Mucosa of gallbladder (tissue), 1 donor: Measurements from ENCODE around the gene TPX2. TPM values are rescaled to one million over a fixed set of nuclear protein-coding genes. Genes with fewer than 3 reads are reported as not detected.

Source experiments
- DNase-seq: peaks from one replicate; pipeline ENCODE4 v3.0.0-alpha.2; 2020; ENCODE audit warnings: low spot score
- total RNA-seq: library from RNA; stranded (reverse); gene quantifications from one replicate; pipeline ENCODE4 v1.2.1, GENCODE V29; 2021
- donor health status: DM: no; HTN: no; CAD: no.

The TPX2 gene
- total RNA-seq, 1 donor from 2014 or later, result 2.6 TPM

GRCh38 chr20:31705598-31706597 lies 33.2 kb upstream of the TPX2 start:
- no peak for DNase-seq

- no peak for DNase-seq
Measured at GRCh38 chr20:31706607-31707257, 32.4 kb upstream of the TPX2 start.

GRCh38 chr20:31707258-31707615 lies 31.9 kb upstream of the TPX2 start:
- no peak for DNase-seq

- DNase-seq, result peak; percentile 48
Measured at GRCh38 chr20:31707994-31708735, 30.9 kb upstream of the TPX2 start.

GRCh38 chr20:31708736-31709534 lies 30.2 kb upstream of the TPX2 start:
- DNase-seq, result no peak

- DNase-seq, result no peak
Measured at GRCh38 chr20:31709939-31710338, 29.2 kb upstream of the TPX2 start.

GRCh38 chr20:31710423-31711108 lies 28.5 kb upstream of the TPX2 start:
- no peak for DNase-seq

- no peak for DNase-seq
Measured at GRCh38 chr20:31711179-31712111, 27.6 kb upstream of the TPX2 start.

- DNase-seq, result peak; percentile 45
Measured at GRCh38 chr20:31712112-31712553, 27.0 kb upstream of the TPX2 start.

GRCh38 chr20:31712564-31713311 lies 26.4 kb upstream of the TPX2 start:
- peak; percentile 91 for DNase-seq

GRCh38 chr20:31713312-31714273 lies 25.5 kb upstream of the TPX2 start:
- DNase-seq, result peak; percentile 58

- no peak for DNase-seq
Measured at GRCh38 chr20:31715766-31716165, 23.3 kb upstream of the TPX2 start.

- DNase-seq, result no peak
Measured at GRCh38 chr20:31716351-31716750, 22.7 kb upstream of the TPX2 start.

- no peak for DNase-seq
Measured at GRCh38 chr20:31716818-31717477, 22.1 kb upstream of the TPX2 start.

GRCh38 chr20:31717478-31718201 lies 21.4 kb upstream of the TPX2 start:
- no peak for DNase-seq

GRCh38 chr20:31718952-31719643 lies 20.0 kb upstream of the TPX2 start:
- peak; percentile 45 for DNase-seq
